NCI-H226 (cell line): ENCODE data around the gene TEF.
A peak's percentile ranks its signal among the peaks of the same experiment; 100 is the strongest.
"Not testable (repeated sequence)": the region's sequence is repeated elsewhere in the genome, so short reads cannot be mapped to it uniquely, and the experiment has no call there.

Experiments
- DNase-seq: peaks from one replicate; pipeline ENCODE4 v3.0.0-alpha.2; 2015

Gene TEF

GRCh38 chr22:41383085-41383484 lies 1.3 kb downstream of the TEF start:
- no peak for DNase-seq

GRCh38 chr22:41384128-41384527 lies 2.4 kb downstream of the TEF start:
- DNase-seq: no peak

- DNase-seq: no peak
Observed at GRCh38 chr22:41387341-41387740, 5.6 kb downstream of the TEF start.

- no peak for DNase-seq
Observed at GRCh38 chr22:41394012-41394356, 12.2 kb downstream of the TEF start.

GRCh38 chr22:41395531-41396240 lies 13.9 kb downstream of the TEF start:
- no peak for DNase-seq

- no peak for DNase-seq
Observed at GRCh38 chr22:41397143-41397811, 15.5 kb downstream of the TEF start.

GRCh38 chr22:41398921-41399320 lies 17.2 kb downstream of the TEF start:
- DNase-seq: no peak

- peak; percentile 70 for DNase-seq
Observed at GRCh38 chr22:41401781-41402648, 20.3 kb downstream of the TEF start.

GRCh38 chr22:41402851-41403250 lies 21.1 kb downstream of the TEF start:
- not testable (repeated sequence) for DNase-seq

GRCh38 chr22:41403532-41404318 lies 22.0 kb downstream of the TEF start:
- DNase-seq: peak; percentile 92

- DNase-seq: no peak
Observed at GRCh38 chr22:41405588-41405987, 23.8 kb downstream of the TEF start.

- no peak for DNase-seq
Observed at GRCh38 chr22:41406410-41406809, 24.7 kb downstream of the TEF start.

GRCh38 chr22:41407433-41407832 lies 25.7 kb downstream of the TEF start:
- DNase-seq: no peak

- DNase-seq: no peak
Observed at GRCh38 chr22:41408665-41409064, 26.9 kb downstream of the TEF start.

- no peak for DNase-seq
Observed at GRCh38 chr22:41410311-41410751, 28.6 kb downstream of the TEF start.

GRCh38 chr22:41411021-41411851 lies 29.5 kb downstream of the TEF start:
- DNase-seq: no peak

- DNase-seq: no peak
Observed at GRCh38 chr22:41415554-41415953, 33.8 kb downstream of the TEF start.

- no peak for DNase-seq
Observed at GRCh38 chr22:41417622-41418390, 36.1 kb downstream of the TEF start.

- DNase-seq: no peak
Observed at GRCh38 chr22:41418717-41419116, 37.0 kb downstream of the TEF start.

GRCh38 chr22:41425660-41426365 lies 44.1 kb downstream of the TEF start:
- DNase-seq: no peak
